ENCODE measurements around the gene CLIP1. TPM values are rescaled to one million over a fixed set of nuclear protein-coding genes. Genes with fewer than 3 reads are reported as not detected.

The CLIP1 gene
- total and polyA plus RNA-seq, 2 of the 8 experiments (the other 6 are each of a cell fraction or from before 2014, with no cell fraction given) = 19.0 to 27.6 TPM

GRCh38 chr12:122420471-122421162 is 1.9 kb downstream of the CLIP1 start:
- POLR2A ChIA-PET (ENCODE audit: partially characterized antibody) = interaction anchor here (0.6 to 1.4 kb wide), 5 partner anchors 8 to 117 kb away, joined by 3 to 4 read pairs (median 3); no protein-coding TSS in a partner anchor
- no peak overlapping the region for H3K27ac ChIP-seq (ENCODE audit: low read depth, low read length)
- TF ChIP-seq RBBP5 (IDR thresholded peaks at IDR 0.05; ENCODE audit: borderline replicate concordance, low read depth, low read length) (no peak), RAD21 (IDR thresholded peaks at IDR 0.05 in 1 of 2, conservative IDR thresholded peaks at IDR 0.05 in 1 of 2; ENCODE audit: low read depth in 2 of 2, low read length in 2 of 2) (no peak), USF2 (IDR thresholded peaks at IDR 0.05; ENCODE audit: low read length) (no peak), BRCA1 (IDR thresholded peaks at IDR 0.05; ENCODE audit: low read depth, low read length) (no peak), SP4 (IDR thresholded peaks at IDR 0.05; ENCODE audit: low read length) (no peak)

More at GRCh38 chr12:122420471-122421162, 1.9 kb downstream of the CLIP1 start:
- Histone ChIP-seq H4K5ac (ENCODE audit: insufficient read length, low read depth, low read length) (no peak overlapping the region), H3K4me2 (ENCODE audit: insufficient read depth in 1 of 2, low read depth in 2 of 2, low read length in 2 of 2) (peak overlapping the region; percentile 68 to 71; a peak in 2 of 4 replicates), H2BK120ac (replicated peaks; ENCODE audit: low read depth, low read length) (no peak overlapping the region), H3K56ac (replicated peaks; ENCODE audit: insufficient read length, low read depth, low read length) (no peak overlapping the region), H2AFZ (ENCODE audit: low read length) (no peak overlapping the region), H4K91ac (replicated peaks; ENCODE audit: insufficient read length, low read length) (no peak overlapping the region), H2BK5ac (ENCODE audit: low read depth, low read length) (no peak overlapping the region), H3K9me3 (ENCODE audit: insufficient read depth in 2 of 2, low read depth in 1 of 2, low read length in 1 of 2) (no peaks in the 10 kb centered on the region), H3K18ac (ENCODE audit: extremely low read depth, low read length) (no peak overlapping the region), H3K27me3 (replicated peaks in 1 of 4; ENCODE audit: control insufficient read depth in 3 of 4, extremely low read depth in 1 of 4, insufficient read depth in 3 of 4, low read length in 3 of 4) (no peaks in the 10 kb centered on the region), H3K79me2 (ENCODE audit: control insufficient read depth in 1 of 2, insufficient read depth in 2 of 2, low read length in 2 of 2) (peaks cover 0 to 4% of the 10 kb centered on the region in 2 experiments; a peak in 1 of 4 replicates), H3K4me3 (ENCODE audit: extremely low read depth in 1 of 4, insufficient read depth in 2 of 4, low read depth in 3 of 4, low read length in 4 of 4) (peak overlapping the region in 1 of 4 experiments; percentile 74; a peak in 2 of 8 replicates), H3K14ac (ENCODE audit: insufficient read length) (no peak overlapping the region), H3K23ac (ENCODE audit: insufficient read length) (no peak overlapping the region), H3K79me1 (ENCODE audit: low read depth, low read length) (no peaks in the 10 kb centered on the region), H3K9ac (replicated peaks in 1 of 4; ENCODE audit: extremely low read depth in 1 of 4, low read depth in 3 of 4, low read length in 3 of 4) (no peak overlapping the region), H3K4me1 (replicated peaks in 1 of 4; ENCODE audit: control insufficient read depth in 3 of 4, insufficient read depth in 4 of 4, low read length in 3 of 4) (peaks cover 0 to 10% (median 4%) of the 10 kb centered on the region in 4 experiments; a peak in 3 of 7 replicates), H2BK12ac (ENCODE audit: low read depth, low read length) (no peak overlapping the region), H2BK20ac (ENCODE audit: low read length) (no peak overlapping the region), H4K8ac (ENCODE audit: extremely low read depth, insufficient read depth, low read length) (no peak overlapping the region), H2BK15ac (ENCODE audit: low read length) (no peak overlapping the region), H3K23me2 (ENCODE audit: low read depth, low read length) (peaks cover 9% of the 10 kb centered on the region), H2AK5ac (ENCODE audit: low read depth, low read length) (no peak overlapping the region), H3K36me3 (ENCODE audit: control insufficient read depth in 2 of 4, insufficient read depth in 4 of 4, low read length in 3 of 4) (no peaks in the 10 kb centered on the region), H4K20me1 (replicated peaks in 1 of 2; ENCODE audit: control insufficient read depth in 1 of 2, insufficient read depth in 2 of 2, low read length in 2 of 2) (no peaks in the 10 kb centered on the region), H3K4ac (replicated peaks; ENCODE audit: insufficient read length, low read depth, low read length) (no peak overlapping the region)
- no peak for DNase-seq (ENCODE audit: low read depth in 1 of 2, low spot score in 2 of 2)
- CTCF ChIA-PET (ENCODE audit: partially characterized antibody) = interaction anchor here (0.6 to 0.8 kb wide), 2 partner anchors 10 to 310 kb away, joined by 3 read pairs; no protein-coding TSS in a partner anchor
- 94% methylated on average over 17 of the region's 17 CpGs; no CpG with 5 or more reads in 1 of the 2 experiments for WGBS, 2 experiments (ENCODE audit: extremely low coverage in 1 of 2, insufficient coverage in 1 of 2, insufficient read length in 1 of 2, insufficient replicate concordance in 2 of 2, low coverage in 1 of 2, low lambda C conversion rate in 2 of 2, missing lambda C conversion rate in 1 of 2)
- FAIRE-seq = no peak

All from H1 (cell line).